Endothelial cell of umbilical vein (primary cell): Measurements from ENCODE around the gene TUBB3. TPM values are rescaled to one million over a fixed set of nuclear protein-coding genes. Genes with fewer than 3 reads are reported as not detected.

Experiments used
- BruUV-seq: library from RNA; stranded (reverse); fragments of 400-500 nt; replicated peaks from 2 replicates; lab custom pipeline; 2021; lab: Mats Ljungman, UMichigan
- CTCF ChIA-PET: fragments of 300-600, 350-600 bp; sonication (Branson Sonifier 250); formaldehyde crosslinking; loops from one replicate; lab custom pipeline; 2021; ENCODE audit warnings: antibody characterized with exemption, inconsistent platforms; lab: Charles Lee
- POLR2A ChIA-PET: fragments of 300-600, 350-600 bp; sonication (Branson Sonifier 250); formaldehyde crosslinking; loops from one replicate; lab custom pipeline; 2021; ENCODE audit warnings: antibody characterized with exemption, inconsistent platforms; lab: Charles Lee
- DNase-seq: peaks from one replicate; pipeline ENCODE4 v3.0.0-alpha.2; 2011; ENCODE audit warnings: low read depth, low spot score
- FAIRE-seq: peaks from 2 replicates; lab custom pipeline; 2011; peaks lifted over from hg19 to GRCh38; lab: Jason Lieb, UNC
- H2AFZ ChIP-seq: 2 replicates; pipeline ENCODE4 v1.6.0; 2012; ENCODE audit warnings: low read depth, low read length, control low read depth, inconsistent platforms
- H3K27ac ChIP-seq: 2 replicates; pipeline ENCODE4 v1.5.1; 2011; ENCODE audit warnings: low read depth, mild to moderate bottlenecking, control low read depth, low read length, moderate library complexity; ENCODE audit not compliant: insufficient read depth
- H3K27me3 ChIP-seq, 2 experiments: 2 replicates each; pipeline versions ENCODE4 v1.6.0 to v1.6.1; 2011; ENCODE audit warnings: low read length in 2 of 2, mixed read lengths in 1 of 2; ENCODE audit not compliant: control insufficient read depth in 2 of 2, insufficient read depth in 2 of 2
- H3K36me3 ChIP-seq, 2 experiments: 2 replicates in 1 of 2; 3 replicates in 1 of 2; pipeline ENCODE4 v1.5.1; 2011; ENCODE audit warnings: low read length in 2 of 2, mild to moderate bottlenecking in 1 of 2, moderate library complexity in 1 of 2; ENCODE audit not compliant: control insufficient read depth in 2 of 2, insufficient read depth in 2 of 2; ENCODE audit errors: extremely low read depth in 1 of 2
- H3K4me1 ChIP-seq: 3 replicates; pipeline ENCODE4 v1.5.1; 2011; ENCODE audit warnings: mild to moderate bottlenecking, low read length; ENCODE audit not compliant: control insufficient read depth, insufficient read depth; ENCODE audit errors: extremely low read depth
- H3K4me2 ChIP-seq: 2 replicates; pipeline ENCODE4 v1.6.1; 2011; ENCODE audit warnings: low read length, control low read depth, mixed read lengths; ENCODE audit not compliant: insufficient read depth
- H3K4me3 ChIP-seq, 3 experiments: fragments of 200-600 bp in 1 of 3; sonication (generic), shearing (Covaris generic) in 1 of 3; replicated peaks in 1 of 3; 2 replicates each; pipeline ENCODE4 v1.5.1; 2011 to 2016; ENCODE audit warnings: control low read depth in 3 of 3, low read length in 3 of 3, mild to moderate bottlenecking in 2 of 3, inconsistent platforms in 1 of 3, low read depth in 1 of 3, moderate library complexity in 1 of 3; ENCODE audit not compliant: insufficient read depth in 1 of 3
- H3K79me2 ChIP-seq: 2 replicates; pipeline ENCODE4 v1.6.0; 2012; ENCODE audit warnings: low read length, inconsistent platforms; ENCODE audit not compliant: control insufficient read depth, insufficient read depth
- H3K9ac ChIP-seq: replicated peaks from 2 replicates; pipeline ENCODE3; 2011; ENCODE audit warnings: low read length, control low read depth; ENCODE audit not compliant: insufficient read depth; ENCODE audit errors: extremely low read depth
- H3K9me1 ChIP-seq: replicated peaks from 3 replicates; pipeline ENCODE4 v1.6.0; 2011; ENCODE audit warnings: mild to moderate bottlenecking, low read length; ENCODE audit not compliant: control insufficient read depth, insufficient read depth; ENCODE audit errors: extremely low read depth
- H3K9me3 ChIP-seq: replicated peaks from 2 replicates; pipeline ENCODE4 v1.5.1; 2012; ENCODE audit warnings: low read length, inconsistent platforms; ENCODE audit not compliant: control insufficient read depth, insufficient read depth
- H4K20me1 ChIP-seq: replicated peaks from 2 replicates; pipeline ENCODE3; 2011; ENCODE audit warnings: mild to moderate bottlenecking, low read length; ENCODE audit not compliant: control insufficient read depth, insufficient read depth; ENCODE audit errors: extremely low read depth
- CTCF ChIP-seq, 2 donors: IDR thresholded peaks; 1 replicate in 1 of 2; 2 replicates in 1 of 2; pipeline ENCODE4 v1.5.1; 2011; ENCODE audit warnings: low read length in 2 of 2, mild to moderate bottlenecking in 2 of 2, moderate library complexity in 2 of 2, control low read depth in 1 of 2, inconsistent platforms in 1 of 2, low read depth in 1 of 2; ENCODE audit not compliant: insufficient read depth in 1 of 2; ENCODE audit errors: extremely low read depth in 1 of 2
- EZH2 ChIP-seq: IDR thresholded peaks from 2 replicates; pipeline ENCODE4 v1.6.1; 2012; ENCODE audit warnings: borderline replicate concordance, low read depth, mild to moderate bottlenecking, moderate library complexity, low read length, inconsistent platforms; ENCODE audit not compliant: severe bottlenecking
- FOS ChIP-seq: IDR thresholded peaks from 2 replicates; pipeline ENCODE4 v1.6.1; 2011; ENCODE audit warnings: mild to moderate bottlenecking, low read length, moderate library complexity, borderline replicate concordance; ENCODE audit not compliant: insufficient read depth
- GATA2 ChIP-seq: IDR thresholded peaks from 2 replicates; pipeline ENCODE4 v1.7.0; 2011; ENCODE audit warnings: low read depth, mild to moderate bottlenecking, moderate library complexity, mixed read lengths, low read length; ENCODE audit not compliant: insufficient read length, insufficient read depth
- JUN ChIP-seq: IDR thresholded peaks from 2 replicates; pipeline ENCODE4 v1.6.1; 2011; ENCODE audit warnings: borderline replicate concordance, low read depth; ENCODE audit not compliant: insufficient read length, insufficient read depth
- MYC ChIP-seq: IDR thresholded peaks from one replicate; pipeline ENCODE4 v1.6.1; 2011; ENCODE audit warnings: mild to moderate bottlenecking, low read depth, low read length
- POLR2A ChIP-seq: IDR thresholded peaks from 2 replicates; pipeline ENCODE4 v1.6.1; 2012; ENCODE audit warnings: low read depth, mild to moderate bottlenecking, control low read depth, low read length
- POLR2AphosphoS5 ChIP-seq: IDR thresholded peaks from 2 replicates; pipeline ENCODE4 v1.6.1; 2012; ENCODE audit warnings: low read depth, mild to moderate bottlenecking, control low read depth, low read length, moderate library complexity; ENCODE audit not compliant: insufficient read depth
- dilution Hi-C: fragments of 300-500 bp; cut with MboI; formaldehyde crosslinking; loops from one replicate; pipeline ENCODE4 v1.15.0; 2019; ENCODE audit warnings: low sequenced_read_pairs; ENCODE audit not compliant: extremely low pct_ligation_motif_present
- intact Hi-C: fragments of 100-400 bp; cut with micrococcal nuclease; formaldehyde crosslinking; loops from one replicate; pipeline ENCODE4 v1.10.0; 2022
- polyA plus RNA-seq, 4 experiments: library from polyadenylated mRNA; depleted of rRNA in 3 of 4; stranded (reverse) in 3 of 4; unstranded in 1 of 4; fragments of >200 nt; gene quantifications; 2 replicates each; pipeline versions ENCODE4 v1.2.1 to v1.2.3, GENCODE V29; 2011 to 2012; ENCODE audit warnings: missing spikeins in 1 of 4
- total RNA-seq: library from RNA; stranded (reverse); gene quantifications from 2 replicates; pipeline ENCODE4 v1.2.3, GENCODE V29; 2021
- TF ChIP-seq, protein P1 (sequence below): IDR thresholded peaks from 2 replicates; pipeline ENCODE4 v1.6.1; 2011; ENCODE audit not compliant: insufficient read depth, insufficient read length

TUBB3 gene
- total and polyA plus RNA-seq, 2 donors (not counting 3 experiments of a cell fraction or from before 2014, with no cell fraction given): 170 to 215 TPM

DNA sequence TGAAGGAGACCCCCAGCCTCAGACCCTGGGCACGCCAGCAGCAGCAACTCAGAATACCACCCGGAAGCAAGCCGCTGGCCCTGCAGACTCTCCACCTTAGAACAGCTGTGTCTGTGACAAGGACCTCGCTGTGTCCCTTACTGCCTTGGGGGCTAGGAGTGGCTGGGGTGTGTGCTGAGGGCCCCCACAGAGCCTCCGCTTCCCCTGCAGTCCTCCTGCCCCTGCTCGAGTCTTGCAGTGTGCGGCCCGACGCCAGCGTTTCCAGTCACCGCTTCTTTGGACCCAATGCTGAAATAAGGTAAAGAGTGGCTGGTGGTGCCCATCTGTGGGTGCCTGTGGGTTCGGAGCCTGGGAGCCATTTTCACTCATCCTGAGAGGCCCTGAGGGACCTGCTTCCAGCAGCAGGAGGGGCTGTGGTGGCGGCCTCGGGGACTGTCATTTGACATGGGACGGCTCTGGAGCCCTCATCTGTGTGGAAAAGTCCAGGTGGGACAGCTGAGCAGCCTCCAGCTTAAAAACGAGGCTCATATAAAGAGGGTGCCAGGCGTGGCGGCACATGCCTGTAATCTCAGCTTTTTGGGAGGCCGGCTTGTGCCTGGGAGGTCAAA lies 19.1 kb upstream of the TUBB3 start:
- no TSS peak for BruUV-seq
- H3K36me3 ChIP-seq: peaks cover 13 to 51% of the 10 kb centered on the region in 2 experiments

More for the DNA sequence above, 19.1 kb upstream of the TUBB3 start:
- POLR2A ChIA-PET: no interaction called here
- intact Hi-C loops (no loop called here), dilution Hi-C loops (no loop called here)
- Histone ChIP-seq H3K79me2 (no peaks in the 10 kb centered on the region), H3K4me1 (no peaks in the 10 kb centered on the region), H3K4me3 (no peak overlapping the region), H3K9me3 (no peaks in the 10 kb centered on the region), H3K27me3 (no peaks in the 10 kb centered on the region), H2AFZ (no peak overlapping the region), H3K9ac (no peak overlapping the region), H4K20me1 (no peaks in the 10 kb centered on the region), H3K4me2 (no peak overlapping the region), H3K27ac (no peak overlapping the region), H3K9me1 (no peaks in the 10 kb centered on the region)
- CTCF ChIA-PET: no interaction called here
- TF ChIP-seq, protein P1, sequence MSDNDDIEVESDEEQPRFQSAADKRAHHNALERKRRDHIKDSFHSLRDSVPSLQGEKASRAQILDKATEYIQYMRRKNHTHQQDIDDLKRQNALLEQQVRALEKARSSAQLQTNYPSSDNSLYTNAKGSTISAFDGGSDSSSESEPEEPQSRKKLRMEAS: no peak
- TF ChIP-seq POLR2A (no peak), MYC (no peak), JUN (no peak), CTCF (IDR thresholded peaks at IDR 0.05; ENCODE audit: extremely low read depth in 1 of 2, insufficient read depth in 1 of 2, low read depth in 1 of 2, low read length in 2 of 2) (no peak), EZH2 (no peak), FOS (no peak), GATA2 (no peak), POLR2AphosphoS5 (no peak)
- FAIRE-seq (no peak), DNase-seq (no peak)
